ENCODE measurements around the gene KATNB1.

Gene KATNB1

DNA sequence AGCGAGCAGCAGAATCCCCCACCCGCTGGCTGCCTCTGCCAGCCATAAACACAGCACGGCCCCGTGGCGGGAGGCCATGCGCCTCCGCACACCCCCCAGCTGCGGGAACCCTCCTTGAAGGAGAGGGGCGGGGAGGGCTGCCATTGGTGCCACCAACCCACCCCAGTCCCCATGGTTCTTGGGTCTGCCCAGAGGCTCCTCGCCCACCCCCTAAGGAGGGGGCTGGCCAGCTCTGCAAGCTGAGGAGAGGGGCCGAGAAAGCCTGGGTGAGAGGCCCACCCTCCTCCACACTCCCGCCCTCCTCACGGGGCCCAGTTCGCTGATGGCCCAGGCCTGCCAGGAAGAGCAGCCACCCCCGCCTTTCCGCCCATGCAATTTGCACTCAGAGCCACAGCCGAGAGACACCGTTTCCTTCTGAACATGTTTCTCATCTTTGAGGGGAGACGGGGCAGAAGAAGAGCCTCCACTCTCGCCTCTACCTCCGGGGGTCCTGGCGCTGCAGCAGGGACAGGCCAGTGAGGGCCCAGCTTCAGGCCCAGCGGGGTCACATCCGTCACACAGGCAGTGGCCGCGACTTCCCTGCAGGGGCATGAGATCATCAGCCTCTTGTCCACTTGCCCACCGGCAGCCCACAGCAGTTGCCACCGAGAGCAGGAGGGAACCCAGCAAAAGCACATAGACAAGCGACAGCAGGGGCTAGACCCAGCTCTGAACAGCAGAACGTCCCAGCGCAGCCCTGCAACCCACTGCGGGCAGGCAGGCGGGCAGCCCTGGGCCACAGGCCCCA lies 23.0 kb downstream of the KATNB1 start:
- DNase-seq, result no peak

DNA sequence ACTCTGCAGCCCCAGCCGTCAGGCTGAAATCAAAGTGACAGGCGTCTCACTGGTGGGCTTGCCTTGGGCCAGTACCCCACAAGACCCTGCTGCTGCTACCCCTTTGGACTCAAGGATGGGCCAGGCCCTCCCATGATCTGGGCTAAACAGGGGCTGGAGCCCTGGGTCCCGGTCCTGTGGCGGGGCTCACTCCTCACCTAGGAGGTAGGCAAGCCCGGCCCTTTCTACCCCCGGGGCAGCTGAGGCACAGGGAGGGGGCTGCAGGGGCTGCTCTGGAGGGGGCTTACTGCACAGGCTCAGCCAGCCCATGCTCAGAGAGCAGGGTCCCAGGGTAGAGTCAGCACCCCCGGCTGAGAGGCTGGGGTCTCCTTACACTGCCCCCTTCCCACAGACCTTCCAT lies 23.6 kb downstream of the KATNB1 start:
- no peak for DNase-seq

DNA sequence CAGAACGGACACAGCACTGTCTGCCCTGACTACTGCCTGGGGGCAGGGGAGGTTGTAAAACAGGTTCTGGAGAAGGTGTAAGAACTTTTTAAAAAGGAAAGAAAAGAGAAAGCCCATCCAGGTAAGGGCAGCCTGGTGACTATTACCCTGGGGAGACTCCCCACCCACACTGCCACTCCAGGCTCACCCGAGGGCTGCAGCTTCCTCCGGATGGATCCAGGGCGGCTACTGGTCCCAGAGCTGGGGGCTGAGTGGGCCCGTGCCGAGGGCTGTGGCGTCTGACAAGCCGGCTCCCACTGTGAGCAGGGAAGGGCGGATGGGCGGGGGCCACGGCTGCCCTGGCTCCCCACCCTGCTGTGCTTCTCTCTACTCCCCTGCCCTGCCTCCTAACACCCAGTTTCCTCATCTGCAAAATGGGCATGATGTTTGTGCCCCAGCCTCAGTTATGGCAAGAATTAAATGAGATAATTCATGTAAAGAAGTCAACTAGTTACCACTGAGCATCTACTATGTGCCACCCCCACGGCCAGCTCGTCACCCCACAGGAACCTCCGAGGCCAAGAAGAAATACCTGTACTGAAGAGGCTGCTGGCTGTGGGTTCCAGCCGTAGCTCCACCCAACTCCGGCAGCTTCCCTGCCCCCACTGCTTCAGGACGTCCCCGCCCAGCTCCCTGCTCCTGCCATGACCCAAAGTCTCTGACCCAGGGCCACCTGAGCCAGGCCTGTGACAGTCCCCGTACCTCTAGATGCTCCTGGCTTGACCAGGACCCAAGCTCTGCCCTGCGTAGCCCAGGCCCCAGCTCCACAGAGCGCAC lies 24.2 kb downstream of the KATNB1 start:
- DNase-seq, result no peak

DNA sequence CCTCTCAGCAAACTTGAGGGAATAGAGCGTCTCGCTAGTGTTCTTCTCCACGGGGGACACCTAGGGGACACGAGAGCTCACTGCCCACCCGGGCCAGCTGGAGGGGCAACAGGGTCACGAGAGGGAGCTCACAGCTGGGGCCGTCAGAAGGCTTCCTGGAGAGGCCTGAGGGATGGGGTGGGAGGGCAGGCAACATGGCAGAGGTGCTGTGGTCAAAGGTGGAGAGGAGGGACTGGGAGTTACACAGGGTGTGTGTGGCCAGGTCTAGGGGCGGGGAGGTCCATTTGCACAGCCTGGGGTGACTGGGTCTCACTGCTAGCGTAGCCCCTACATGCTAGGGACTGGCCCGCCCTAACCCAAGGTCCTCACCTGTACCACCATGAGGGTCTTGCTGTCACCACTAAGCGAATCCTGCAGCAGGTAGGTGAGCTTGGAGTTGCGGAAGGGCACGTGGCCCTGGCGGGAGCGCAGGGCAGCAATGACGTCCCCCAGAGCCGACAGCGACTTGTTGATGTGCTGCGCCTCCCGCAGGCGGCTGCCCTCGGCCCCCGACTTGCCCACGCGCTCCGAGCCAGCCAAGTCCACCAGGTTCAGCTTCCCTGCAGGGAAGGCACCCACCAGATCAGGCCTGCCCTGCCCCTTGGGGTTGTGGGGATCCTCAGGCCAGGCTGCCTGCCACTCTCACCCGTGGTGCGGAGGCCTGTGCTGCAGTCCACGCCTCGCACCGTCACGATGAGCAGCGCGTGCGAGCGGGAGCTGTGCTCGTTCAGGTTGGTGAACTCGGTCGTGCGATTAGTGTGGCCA lies 25.0 kb downstream of the KATNB1 start:
- no peak for DNase-seq

- no peak for DNase-seq
These were observed 25.7 kb downstream of the KATNB1 start for GRCh38 chr16:57761301-57761700.

- no peak for DNase-seq
These were observed 26.4 kb downstream of the KATNB1 start for GRCh38 chr16:57761957-57762356.

DNA sequence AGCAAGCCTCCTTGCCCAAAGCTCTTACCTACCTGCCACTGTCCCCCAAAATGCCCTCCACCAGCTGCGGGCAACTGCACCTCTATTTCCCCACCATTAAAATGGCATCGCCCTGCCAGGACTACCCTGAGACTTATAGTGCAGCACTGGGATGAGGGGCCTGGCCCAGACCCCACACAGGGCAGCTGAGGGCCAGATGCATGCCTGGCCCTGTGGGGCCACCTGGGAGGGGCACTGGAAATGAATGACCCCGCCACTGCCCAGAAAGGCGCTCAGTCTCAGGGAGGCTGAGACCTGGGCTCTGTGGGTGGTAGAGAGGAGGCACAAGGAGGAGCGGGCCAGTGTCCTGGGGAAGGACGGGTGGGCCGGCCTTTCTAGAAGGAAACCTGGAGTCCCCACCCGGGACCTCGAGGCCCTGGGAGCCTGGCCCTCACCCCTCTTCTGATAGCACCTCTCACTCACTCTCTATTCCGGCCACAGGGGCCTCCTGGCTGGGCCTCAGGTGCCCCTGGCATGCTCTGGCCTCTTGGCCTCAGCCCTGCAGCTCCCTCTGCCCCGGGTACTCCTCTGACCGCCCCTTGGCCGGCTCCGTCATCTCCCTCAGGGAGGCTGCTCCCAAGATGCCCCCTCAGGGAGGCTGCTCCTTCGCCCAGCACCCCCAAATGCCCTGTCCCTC lies 26.9 kb downstream of the KATNB1 start:
- no peak for DNase-seq

DNA sequence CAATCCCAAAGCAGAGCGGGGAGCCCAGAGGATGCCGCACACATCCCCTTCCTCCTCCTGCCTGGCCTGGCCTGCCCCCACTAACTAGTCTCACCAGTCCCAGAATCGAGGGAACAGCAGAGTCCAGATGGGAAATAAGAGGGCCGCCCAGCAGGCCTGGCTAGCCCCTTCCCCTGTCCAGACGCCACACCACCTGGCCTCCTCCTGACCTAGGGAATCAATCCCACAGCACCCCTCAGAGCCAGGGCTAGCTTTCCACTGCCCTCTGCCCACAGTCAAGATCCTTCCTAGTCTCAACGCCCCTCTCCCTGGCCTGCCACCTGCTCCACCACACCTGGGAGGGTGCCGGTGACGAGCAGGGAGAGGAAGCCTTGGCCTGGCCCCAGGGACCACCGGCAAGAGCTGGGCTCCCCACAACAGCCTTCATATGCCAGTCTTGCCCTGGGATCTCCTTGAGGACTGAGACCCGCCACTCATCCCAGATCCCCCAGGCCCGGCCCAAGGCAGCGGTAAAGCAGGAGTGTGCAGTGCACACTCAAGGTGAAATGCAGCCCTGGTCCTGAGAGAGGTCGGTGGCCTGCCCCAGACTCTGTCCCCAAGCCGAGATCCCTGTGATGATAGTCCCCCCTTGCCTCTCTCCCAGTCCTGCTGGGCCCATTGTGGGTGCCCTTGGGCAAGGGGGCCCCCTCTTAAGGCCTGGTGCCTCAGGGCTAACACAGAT lies 27.9 kb downstream of the KATNB1 start:
- no peak for DNase-seq

DNA sequence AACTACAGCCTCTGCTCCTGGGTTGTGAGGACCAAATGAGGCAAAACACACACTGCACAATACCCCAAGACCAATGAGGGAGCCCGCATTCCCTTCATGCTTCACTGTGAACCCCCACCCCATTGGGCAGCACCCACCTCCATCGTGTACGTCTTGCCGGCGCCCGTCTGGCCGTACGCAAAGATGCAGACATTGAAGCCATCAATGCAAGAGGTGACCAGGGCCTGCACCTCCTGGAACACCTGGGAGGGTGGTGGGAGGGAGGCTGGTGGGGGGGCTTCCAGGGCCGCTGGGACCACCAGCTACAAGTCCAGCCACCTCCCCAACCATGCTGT lies 28.4 kb downstream of the KATNB1 start:
- DNase-seq, result no peak

GRCh38 chr16:57764341-57765159 lies 29.0 kb downstream of the KATNB1 start:
- DNase-seq, result no peak

- DNase-seq, result no peak
These were observed 29.7 kb downstream of the KATNB1 start for GRCh38 chr16:57765160-57765728.

- DNase-seq, result no peak
These were observed 31.3 kb downstream of the KATNB1 start for GRCh38 chr16:57766714-57767348.

DNA sequence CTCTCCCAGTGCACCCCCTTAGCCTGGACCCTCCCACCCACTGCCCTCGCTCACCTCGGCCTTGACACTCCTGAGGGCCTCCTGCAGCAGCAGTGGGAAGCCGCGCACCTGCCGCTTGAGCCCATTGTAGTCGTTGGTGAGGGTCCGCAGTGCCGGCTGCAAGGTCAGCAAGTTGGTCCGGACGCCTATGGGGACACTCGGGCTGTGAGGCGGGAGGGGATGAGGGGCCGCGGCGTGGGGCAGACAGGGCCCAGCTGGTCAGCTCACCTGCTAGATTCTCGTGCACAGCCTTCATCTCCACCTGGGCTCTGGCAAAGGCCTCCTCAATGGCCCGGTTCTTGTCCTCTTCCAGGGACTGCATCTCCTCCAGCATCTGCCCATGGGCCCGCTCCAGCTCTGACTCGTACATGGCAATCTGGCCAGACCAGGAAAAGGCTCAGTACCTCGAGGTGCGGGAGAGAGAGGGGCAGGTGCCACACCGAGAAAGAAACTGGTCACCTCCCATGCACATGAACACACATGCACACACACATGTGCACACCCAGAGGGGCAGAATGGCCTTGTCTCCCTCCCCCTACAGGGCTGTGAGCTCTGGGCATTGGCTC lies 34.1 kb downstream of the KATNB1 start:
- DNase-seq, result no peak

GRCh38 chr16:57770361-57770760 lies 34.8 kb downstream of the KATNB1 start:
- no peak for DNase-seq

DNA sequence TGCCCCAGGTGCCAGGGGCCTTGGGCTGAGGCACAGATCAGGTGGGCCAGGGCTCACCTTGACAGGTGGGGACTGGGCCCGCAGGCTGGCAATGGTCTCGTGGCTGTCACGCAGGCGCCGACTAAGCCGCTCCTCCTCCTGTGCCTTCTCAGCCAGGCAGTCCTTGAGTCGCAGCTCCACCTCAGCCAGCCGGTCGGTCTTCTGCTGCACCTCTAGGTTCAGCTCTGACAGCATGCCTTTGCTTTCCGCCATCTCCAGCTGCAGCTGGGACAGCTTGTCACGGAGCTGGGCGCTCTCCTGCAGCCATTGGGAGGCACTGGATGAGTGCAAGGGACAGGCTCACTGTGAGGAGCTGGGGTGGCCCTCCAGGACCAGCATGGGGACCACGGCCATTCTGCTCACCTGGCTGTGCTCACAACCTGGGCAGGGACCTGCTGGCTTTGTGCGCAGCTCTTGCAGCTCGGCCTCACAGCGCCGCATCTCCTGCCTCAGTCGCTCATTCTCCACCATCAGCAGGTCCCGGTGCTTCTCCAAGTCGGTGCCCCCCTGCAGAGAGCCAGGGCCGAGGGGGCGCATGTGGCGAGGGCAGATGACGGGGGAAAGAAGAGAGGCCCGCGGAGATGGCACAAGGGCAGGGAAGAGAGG lies 35.7 kb downstream of the KATNB1 start:
- DNase-seq, result no peak

DNA sequence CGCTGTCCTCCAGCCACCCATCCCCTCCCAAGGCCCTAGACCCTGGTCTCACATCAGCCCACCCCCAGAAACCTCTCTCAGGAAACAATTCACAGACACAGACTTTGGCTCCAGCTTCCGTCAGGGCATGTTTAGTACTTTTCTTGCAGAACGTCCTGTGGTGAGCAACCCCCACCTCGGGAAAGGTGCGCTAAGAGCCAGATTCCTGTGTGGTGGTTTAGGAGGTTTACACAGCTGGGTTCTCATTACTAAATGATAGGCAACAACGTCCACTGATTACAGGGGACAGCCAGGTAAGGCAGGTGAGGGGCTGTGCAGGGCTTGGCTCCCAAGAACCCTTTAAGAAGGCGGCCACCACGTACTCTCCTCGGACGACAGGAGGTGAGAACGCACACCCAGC lies 37.4 kb downstream of the KATNB1 start:
- no peak for DNase-seq

GRCh38 chr16:57773655-57774295 lies 38.2 kb downstream of the KATNB1 start:
- DNase-seq, result no peak

DNA sequence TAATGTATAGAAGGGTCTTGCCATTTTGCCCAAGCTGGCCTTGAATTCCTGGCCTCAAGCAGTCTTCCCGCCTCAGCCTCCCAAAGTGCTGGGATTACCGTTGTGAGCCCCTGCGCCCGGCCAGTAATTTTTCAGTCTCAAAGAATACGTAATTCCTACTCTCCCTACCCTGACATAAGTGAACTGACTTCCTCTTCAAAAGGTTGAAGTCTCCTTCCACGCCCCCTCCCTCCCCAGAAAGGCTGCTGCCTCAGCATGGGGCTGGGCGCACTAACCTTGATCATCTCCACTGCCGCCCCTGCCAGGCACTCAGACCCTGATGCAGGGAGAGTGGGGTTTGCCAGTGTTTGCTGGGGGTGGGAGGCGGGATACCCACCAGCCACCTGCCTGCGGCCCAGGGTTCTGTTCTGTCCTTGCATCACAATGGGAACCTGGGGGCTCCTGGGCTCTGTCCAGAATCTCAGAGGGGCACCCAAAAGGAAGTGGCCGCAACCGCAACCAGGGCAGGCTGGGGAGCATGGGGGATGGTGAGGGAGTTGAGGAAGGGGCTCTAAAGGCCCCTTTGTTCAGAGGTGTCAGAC lies 39.2 kb downstream of the KATNB1 start:
- no peak for DNase-seq
